ENCODE results near the gene LITAF.

GRCh38 chr16:11507991-11508390, 78.7 kb downstream of the LITAF start:
- TF ChIP-seq YY1 (IDR thresholded peaks at IDR 0.05; ENCODE audit: insufficient read depth, insufficient read length) (no peak), SUZ12 (IDR thresholded peaks at IDR 0.05; ENCODE audit: extremely low read depth, insufficient read depth, insufficient read length) (no peak), ZNF274 (IDR thresholded peaks at IDR 0.05; ENCODE audit: low read depth, low read length) (no peak)
